Brain microvascular endothelial cell (primary cell): Measurements from ENCODE around the gene HSPA14.
A peak's percentile ranks its signal among the peaks of the same experiment; 100 is the strongest.
"Not testable (repeated sequence)": the region's sequence is repeated elsewhere in the genome, so short reads cannot be mapped to it uniquely, and the experiment has no call there.

Source experiments
- DNase-seq: peaks from one replicate; pipeline ENCODE4 v3.0.0-alpha.2; 2020
- H3K27ac ChIP-seq: fragments of 250-450 bp; sonication (Bioruptor Pico); 2 replicates; pipeline ENCODE4 v1.5.1; 2020; ENCODE audit warnings: mild to moderate bottlenecking, moderate library complexity
- H3K27me3 ChIP-seq: fragments of 250-450 bp; sonication (Bioruptor Pico); replicated peaks from 2 replicates; pipeline ENCODE4 v1.5.1; 2020; ENCODE audit warnings: mild to moderate bottlenecking
- H3K36me3 ChIP-seq: fragments of 250-450 bp; sonication (Bioruptor Pico); replicated peaks from 2 replicates; pipeline ENCODE4 v1.5.1; 2020; ENCODE audit warnings: mild to moderate bottlenecking
- H3K4me3 ChIP-seq: 2 replicates; pipeline ENCODE4 v1.5.1; 2011; ENCODE audit warnings: low read depth, mild to moderate bottlenecking, control low read depth, low read length, moderate library complexity
- in situ Hi-C: cut with HindIII; loops from 2 replicates; pipeline ENCODE4 v1.10.0; 2017; ENCODE audit warnings: low sequenced_read_pairs, low pct_ligation_motif_present
- TF ChIP-seq, protein P1 (sequence below): IDR thresholded peaks from 2 replicates; pipeline ENCODE4 v1.5.1; 2011; ENCODE audit warnings: low read depth, mild to moderate bottlenecking, moderate library complexity, low read length, control low read depth, inconsistent platforms; ENCODE audit errors: missing control alignments

The HSPA14 gene

GRCh38 chr10:14806318-14806717 is 31.8 kb upstream of the HSPA14 start:
- in situ Hi-C loops: no loop called here
- Histone ChIP-seq H3K36me3 (no peaks in the 10 kb centered on the region), H3K27me3 (no peaks in the 10 kb centered on the region), H3K4me3 (no peak overlapping the region), H3K27ac (no peak overlapping the region)
- no peak for DNase-seq
- TF ChIP-seq, protein P1, sequence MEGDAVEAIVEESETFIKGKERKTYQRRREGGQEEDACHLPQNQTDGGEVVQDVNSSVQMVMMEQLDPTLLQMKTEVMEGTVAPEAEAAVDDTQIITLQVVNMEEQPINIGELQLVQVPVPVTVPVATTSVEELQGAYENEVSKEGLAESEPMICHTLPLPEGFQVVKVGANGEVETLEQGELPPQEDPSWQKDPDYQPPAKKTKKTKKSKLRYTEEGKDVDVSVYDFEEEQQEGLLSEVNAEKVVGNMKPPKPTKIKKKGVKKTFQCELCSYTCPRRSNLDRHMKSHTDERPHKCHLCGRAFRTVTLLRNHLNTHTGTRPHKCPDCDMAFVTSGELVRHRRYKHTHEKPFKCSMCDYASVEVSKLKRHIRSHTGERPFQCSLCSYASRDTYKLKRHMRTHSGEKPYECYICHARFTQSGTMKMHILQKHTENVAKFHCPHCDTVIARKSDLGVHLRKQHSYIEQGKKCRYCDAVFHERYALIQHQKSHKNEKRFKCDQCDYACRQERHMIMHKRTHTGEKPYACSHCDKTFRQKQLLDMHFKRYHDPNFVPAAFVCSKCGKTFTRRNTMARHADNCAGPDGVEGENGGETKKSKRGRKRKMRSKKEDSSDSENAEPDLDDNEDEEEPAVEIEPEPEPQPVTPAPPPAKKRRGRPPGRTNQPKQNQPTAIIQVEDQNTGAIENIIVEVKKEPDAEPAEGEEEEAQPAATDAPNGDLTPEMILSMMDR: no peak

DNA sequence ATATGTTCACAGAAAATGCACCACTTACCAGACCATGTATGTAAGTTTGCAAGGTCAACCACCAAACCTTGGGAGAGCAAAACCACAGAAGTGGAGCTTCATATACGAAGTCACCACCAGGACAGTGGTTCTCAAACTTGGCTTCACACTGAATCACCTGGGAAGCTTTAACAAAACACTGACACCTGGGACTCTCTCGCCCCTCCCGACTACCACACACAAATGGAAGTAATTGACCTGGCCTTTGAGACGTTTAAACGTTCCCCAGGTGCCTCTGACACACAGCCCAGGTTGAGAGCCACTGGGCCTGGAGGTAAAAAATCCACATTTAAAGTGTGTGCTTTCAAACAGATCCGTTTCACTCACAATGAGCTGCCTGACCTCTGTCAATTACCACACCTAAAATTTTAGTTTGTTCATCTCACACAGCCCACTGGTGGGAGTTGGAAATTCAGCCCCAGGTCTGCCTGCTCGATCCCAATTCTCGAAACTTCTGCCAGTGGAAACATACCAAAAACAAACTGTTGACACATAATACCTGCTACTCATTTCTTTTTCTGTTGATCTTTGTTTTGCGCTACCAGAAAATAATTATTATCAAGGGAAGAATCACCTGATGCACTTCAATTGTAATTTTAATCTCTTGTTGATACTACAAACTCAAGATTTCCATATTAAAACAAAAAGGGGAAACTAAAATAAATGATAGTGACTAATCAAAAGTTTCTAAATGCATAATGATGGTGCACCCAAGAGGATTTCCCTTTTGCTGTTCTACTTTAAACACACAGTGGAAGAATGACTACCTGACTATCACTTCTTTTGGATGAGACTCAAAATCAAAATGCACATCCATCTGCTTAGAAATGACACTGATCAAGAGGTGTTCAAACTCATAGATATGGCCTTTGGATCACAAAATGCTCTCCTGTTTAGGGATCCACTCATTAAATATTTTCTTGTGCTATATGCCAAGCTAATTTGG is 26.8 kb upstream of the HSPA14 start:
- H3K27me3 ChIP-seq: no peaks in the 10 kb centered on the region
- in situ Hi-C loops: no loop called here
- no peak overlapping the region for H3K4me3 ChIP-seq
- no peaks in the 10 kb centered on the region for H3K36me3 ChIP-seq
- no peak overlapping the region for H3K27ac ChIP-seq
- DNase-seq: no peak
- TF ChIP-seq, protein P1: no peak

DNA sequence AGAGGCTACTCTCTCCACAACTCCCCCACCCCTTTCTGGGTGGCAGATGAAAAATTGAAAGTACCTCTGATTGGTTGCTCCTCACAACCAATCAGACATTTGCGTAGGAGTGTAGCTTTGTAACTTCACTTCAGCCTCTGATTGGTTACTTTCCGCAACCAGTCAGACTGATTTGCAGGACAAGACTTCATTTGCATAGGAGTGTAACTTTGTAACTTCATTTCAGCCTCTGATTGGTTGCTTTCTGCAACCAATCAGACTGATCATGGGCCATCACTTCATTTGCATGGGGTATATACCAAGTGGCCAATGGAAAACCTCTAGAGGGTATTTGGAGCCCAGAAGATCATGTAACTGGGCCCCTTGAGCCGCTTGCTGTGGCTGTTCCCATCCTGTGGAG is 25.8 kb upstream of the HSPA14 start:
- in situ Hi-C loops: no loop called here
- Histone ChIP-seq H3K27me3 (no peaks in the 10 kb centered on the region), H3K36me3 (no peaks in the 10 kb centered on the region), H3K27ac (no peak overlapping the region), H3K4me3 (no peak overlapping the region)
- TF ChIP-seq, protein P1: no peak
- no peak for DNase-seq

DNA sequence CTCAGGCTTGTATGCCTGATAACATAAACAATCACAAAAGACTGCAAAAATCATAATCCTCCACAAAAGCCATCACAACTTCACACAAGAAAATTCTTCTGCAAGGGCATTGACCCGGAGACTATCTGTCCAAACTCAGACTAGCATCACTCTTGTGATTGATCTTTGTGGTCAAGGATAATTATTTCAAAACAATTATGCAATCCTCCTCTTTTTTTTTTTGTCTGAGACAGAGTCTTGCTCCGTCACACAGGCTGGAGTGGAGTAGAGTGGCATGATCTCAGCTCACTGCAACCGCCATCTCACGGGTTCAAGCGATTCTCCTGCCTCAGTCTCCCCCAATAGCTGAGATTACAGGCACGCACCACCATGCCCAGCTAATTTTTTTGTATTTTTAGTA is 22.4 kb upstream of the HSPA14 start:
- Histone ChIP-seq H3K36me3 (no peaks in the 10 kb centered on the region), H3K4me3 (no peak overlapping the region), H3K27ac (no peak overlapping the region), H3K27me3 (no peaks in the 10 kb centered on the region)
- DNase-seq: no peak
- in situ Hi-C loops: no loop called here
- TF ChIP-seq, protein P1: no peak

- DNase-seq, in situ Hi-C loops, H3K36me3 ChIP-seq, H3K4me3 ChIP-seq, H3K27ac ChIP-seq, H3K27me3 ChIP-seq: not testable (repeated sequence)
Measured at GRCh38 chr10:14816717-14817116, 21.4 kb upstream of the HSPA14 start.

DNA sequence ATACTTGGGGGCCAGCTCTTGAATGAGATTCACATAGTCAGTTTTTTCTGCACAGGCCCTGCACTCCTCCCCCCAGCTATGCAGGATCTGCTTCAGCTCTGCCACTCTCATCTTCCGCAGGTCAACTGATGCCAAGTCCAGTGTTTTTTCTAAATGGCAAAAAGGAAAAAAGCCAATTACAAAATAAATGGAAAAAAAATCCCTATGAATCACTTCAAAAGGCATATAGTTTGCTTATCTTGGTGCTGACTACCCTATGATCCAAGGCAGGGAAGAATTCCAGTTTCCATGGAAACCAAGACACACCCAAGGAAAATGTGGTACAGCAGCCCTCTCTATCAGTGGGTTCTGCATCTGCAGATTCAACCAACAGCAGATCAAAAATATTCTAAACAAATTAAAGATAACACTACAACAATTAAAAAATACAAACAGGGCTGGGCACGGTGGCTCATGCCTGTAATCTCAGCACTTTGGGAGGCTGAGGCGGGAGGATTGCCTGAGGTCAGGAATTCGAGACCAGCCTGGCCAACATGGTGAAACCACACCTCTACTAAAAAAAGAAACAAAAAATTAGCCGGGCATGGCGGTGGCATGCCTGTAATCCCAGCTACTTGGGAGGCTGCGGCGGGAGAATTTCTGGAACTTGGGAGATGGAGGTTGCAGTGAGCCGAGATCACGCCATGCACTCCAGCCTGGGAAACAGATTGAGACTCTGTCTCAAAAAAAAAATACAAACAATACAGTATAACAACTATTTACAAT is 17.9 kb upstream of the HSPA14 start:
- TF ChIP-seq, protein P1: no peak
- in situ Hi-C loops: no loop called here
- Histone ChIP-seq H3K4me3 (no peak overlapping the region), H3K36me3 (no peaks in the 10 kb centered on the region), H3K27me3 (no peaks in the 10 kb centered on the region), H3K27ac (no peak overlapping the region)
- DNase-seq: peak; percentile 89
